Activated CD4-positive, alpha-beta T cell treated with anti-CD3 and anti-CD28 coated beads, Interleukin-2, amount 50 U/mL, for 24 hours (primary cell): ENCODE results near the gene MTCL1.

Experiments used
- DNase-seq, 2 donors: peaks; one replicate each; pipeline ENCODE4 v3.0.0-alpha.2; 2020; ENCODE audit warnings: low read depth in 1 of 2, low spot score in 1 of 2

The MTCL1 gene

DNA sequence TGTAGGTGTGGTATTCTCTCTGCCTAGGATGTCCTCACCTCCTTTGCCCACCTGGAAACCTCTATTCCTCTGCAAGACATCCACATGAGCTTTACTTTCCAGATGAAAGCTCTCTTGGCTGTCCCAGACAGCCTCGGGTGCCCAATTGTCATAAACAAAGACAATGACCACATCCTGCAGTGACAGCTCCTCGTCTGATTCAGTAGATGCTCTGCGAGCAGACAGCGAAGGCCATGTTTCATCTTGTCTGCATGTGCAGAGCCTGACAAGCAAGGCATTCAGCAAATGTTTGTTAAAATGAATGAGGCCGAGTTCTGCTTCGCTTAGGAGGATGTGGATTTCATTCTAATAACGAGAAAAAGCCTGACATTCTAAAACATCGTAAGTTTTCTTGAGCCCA, 150.9 kb downstream of the MTCL1 start:
- DNase-seq, result no peak

DNA sequence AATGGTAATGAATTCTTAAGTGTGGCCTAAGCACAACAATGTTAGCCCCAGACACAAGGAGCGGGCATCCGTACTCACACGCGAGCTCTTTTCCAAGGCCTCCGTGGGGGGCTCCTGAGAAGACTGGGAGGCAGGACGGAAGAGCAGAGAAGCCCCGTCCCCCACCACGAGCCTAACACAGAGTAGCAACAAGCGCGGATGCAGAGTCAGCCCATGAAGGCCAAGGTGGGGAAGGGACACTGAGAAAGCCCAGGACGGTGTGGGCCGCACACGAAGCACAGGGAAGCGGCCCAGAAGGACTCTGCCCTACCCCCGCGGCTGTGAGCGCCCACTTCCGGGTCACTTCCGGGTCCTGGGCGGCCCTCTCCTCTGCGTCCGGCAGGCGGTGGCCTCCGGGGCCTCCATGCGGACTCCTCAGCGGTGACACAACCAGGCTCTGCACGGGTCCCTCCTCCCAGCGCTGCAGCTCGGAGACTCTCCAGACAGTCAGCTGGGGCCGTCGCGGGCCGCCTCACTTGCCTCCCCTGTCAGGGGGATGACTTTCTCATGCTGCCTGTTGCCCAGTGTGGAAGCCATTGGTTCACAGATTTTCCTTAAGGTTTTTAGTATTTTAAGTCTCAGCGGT, 151.5 kb downstream of the MTCL1 start:
- DNase-seq, result no peak

DNA sequence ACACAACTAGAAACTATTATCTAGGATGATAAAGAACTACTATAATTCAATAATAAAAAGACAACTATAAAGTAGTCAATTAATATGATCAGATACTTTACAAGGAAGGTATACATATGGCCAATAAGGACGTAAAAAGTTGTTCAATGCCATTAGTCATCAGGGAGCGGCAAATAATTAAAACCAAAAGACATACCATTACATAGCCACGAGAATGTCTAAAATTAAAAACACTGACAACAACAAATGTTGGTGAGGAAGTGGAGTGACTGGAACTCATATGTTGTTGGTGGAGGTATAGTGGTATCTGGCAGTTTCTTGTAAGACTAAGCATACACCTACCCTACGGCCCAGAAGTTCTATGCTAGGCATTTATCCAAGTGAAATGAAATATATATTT, 152.4 kb downstream of the MTCL1 start:
- DNase-seq, result no peak

DNA sequence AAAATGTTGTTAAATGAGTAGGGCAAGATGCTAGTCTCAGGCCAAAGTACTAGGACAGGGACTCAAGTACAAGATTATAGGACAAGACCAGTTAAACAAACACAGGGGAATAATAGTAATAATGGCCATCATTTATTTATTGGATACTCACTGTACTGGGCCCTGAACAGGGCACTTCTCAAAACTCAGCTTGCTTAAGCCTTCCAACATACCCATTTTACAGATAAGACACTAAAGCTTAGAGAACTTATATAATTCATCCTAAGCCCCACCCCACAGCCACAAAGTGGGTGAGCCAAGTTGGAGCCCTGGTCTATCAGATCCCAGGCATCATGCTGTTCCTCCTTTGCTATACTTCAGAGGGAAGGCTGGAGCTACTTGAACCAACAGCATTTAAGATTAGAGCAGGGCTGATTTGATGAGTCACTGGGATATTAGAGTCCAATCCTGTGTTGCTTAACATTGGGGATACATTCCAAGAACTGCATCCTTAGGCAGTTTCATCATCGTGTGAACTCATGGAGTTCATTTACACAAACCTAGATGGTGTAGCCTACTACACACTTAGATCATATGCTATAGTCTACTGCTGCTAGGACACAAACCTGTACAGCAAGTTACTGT, 153.6 kb downstream of the MTCL1 start:
- DNase-seq, result no peak

DNA sequence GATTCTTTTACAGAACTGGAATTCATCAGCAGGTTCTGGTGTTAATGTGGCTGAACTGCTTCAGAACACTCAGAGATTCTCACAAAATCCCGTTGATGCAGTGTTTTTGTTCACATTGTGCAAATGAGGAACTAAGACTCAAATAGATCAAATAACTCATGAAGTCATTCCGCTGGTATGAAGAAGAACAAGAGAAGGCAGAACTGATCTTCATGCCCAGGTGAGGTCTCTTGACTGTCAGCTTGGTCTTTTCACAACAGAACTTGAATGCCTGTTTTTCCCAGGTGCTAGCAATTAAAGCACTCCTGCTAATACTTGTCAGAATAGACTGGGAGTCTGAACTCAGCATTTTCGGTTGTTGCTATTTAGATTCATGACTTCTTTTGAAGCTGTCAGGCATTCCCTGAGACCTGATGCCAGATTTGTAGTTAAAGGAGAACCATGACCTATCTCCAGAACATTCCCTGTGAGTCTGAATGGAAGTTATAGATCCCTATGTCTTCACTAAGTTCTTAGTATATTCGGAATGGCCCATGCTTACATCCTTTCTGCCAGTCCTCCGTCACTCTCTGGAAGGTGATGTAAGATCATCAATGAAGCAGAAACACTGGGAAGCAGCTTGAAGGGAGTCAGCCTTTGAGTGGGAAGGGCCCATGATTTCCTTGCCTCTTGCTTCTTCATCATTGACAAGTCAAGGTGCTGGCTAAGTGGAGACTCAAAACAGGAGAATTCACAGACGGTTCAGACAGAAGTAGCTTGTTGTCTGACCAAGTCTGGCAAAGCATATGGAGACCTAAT, 155.7 kb downstream of the MTCL1 start:
- DNase-seq, result no peak

DNA sequence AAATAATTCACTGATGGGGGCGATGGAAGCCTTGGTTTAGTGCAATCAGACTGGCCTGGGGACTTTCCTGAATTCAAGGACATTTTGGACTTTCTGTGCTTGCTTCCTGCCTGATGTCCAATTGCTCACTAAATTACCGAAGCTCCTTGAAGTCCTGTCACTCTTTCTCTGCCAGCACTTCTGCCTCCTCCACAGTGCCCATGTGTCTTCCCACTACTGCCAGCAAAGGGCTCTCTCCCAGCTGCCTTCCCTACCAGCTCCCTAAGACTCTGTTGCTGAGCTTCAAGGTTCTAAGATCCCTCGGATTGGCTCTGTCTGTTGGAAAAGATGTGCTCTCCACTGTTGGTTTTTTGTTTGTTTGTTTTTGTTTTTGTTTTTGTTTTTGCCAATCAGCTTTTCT, 158.1 kb downstream of the MTCL1 start:
- DNase-seq, result no peak

DNA sequence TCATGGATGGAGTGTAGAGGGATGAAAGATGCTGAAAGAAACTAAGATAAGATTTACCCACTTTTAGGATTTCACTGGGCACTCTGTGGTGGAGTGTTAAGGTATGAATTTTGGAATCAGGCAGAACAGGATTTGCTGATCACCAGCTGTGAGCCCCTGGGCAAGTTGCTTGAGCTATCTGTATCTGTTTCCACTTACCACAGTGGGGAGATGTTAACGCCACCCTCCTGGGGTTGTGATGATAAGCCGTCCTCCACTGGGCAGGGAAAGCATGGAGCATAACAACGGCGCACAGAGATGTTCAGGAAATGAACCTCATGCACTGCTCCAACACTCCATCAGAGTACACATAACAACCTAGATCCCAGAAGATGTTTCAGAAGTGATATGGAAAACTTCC, 160.6 kb downstream of the MTCL1 start:
- no peak for DNase-seq

DNA sequence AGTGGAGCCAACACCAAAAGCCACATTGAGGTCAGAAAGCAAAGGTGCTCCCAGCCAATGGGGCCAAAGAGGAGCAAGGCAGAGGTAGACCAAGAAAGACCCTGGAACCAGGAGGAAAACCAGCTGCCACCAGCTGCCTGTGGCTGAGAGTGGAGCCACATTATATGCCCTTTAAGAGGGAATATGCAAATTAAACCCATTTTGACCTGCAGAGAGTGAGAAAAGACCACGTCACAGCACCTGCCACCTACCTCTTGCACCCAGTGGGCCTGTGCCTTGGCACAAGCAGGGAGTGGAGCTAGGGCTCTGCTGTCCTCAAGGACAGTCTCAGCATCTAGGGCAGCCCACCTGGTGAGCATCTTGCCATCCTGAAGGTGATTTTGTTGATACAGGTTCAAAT, 161.3 kb downstream of the MTCL1 start:
- no peak for DNase-seq

DNA sequence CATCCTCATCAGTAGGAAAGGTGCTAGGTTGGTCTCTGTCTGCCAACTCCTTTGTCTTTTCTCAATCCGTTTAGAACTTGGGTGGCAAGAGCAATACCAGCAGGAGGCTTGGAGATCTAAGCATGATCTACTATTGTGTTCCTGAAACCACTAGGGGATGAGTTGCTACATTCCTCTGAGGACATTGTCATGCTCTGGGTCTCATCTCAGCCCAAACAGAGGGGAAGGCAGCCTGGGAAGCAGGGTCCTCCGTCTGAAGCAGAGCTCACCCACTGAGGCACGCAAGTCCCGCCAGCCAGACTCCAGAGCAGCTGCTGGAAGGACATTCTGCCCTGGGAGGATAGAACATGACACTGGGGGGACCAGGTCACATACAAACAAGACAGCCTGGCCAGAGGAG, 162.9 kb downstream of the MTCL1 start:
- no peak for DNase-seq

DNA sequence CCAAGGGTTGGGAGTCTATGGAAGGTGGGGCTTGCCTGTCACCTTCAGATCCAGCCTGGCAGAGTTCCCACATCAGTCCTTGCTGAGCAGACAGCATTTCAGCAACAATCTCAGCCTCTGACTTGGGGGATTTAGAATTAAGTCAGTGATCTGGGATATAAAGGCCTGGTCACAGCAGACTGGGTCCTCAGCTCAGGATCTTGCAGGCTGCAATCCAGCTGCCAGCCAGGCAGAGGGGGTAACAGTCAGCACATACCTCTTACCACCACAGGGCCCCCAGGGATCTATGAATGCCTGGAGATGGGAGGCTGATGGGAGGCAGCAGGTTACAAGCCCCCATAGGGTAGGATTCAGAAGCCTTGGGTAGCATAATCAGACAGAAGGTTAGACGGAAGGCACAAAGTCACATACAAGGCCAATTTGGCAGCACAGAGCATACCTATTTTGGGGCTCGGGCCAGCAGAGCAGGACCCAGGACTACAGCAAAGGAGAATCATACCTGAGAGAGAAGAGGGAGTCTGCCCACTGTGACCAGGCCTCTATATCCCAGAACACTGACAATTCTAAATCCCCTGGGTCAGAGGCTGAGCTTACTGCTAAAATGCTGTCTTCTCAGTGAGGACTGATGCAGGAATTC, 163.5 kb downstream of the MTCL1 start:
- DNase-seq, result no peak

DNA sequence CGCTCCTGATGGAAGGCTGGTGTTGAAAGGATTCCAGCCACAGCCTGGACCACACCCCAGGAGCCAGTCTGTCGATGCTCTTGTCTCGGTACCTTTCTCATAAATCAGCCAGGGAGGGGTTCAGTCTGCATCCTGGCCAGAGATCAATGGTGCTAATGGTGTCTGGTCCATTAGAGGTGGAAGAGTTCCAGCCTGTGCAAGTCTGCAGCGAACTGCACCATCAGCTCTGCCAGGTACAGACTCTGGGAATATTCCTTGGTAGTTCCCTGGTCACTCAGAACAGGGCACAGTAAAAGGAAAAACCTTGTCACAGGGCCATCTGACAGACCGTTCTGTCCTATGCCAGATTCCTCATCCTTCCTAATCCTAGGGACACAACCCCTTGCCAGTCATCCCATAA, 164.3 kb downstream of the MTCL1 start:
- no peak for DNase-seq

DNA sequence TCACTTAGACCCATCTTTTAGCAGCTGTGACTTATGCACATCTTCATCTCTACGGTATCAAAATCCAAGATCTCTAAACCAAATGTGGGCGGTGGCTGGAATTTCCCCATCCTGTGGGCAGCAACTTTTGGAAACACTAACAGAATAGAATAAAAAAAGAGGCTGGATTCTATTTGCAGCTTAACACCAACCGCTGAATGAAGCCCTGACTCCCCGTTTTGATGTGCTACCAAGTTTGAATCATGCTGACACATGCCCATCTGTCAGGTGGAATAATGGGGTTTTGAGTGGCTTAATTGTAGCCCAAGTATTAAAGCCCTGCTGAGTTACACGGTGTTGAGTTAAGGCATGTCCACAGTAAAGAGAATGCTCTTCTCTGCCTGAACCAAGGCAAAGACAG, 165.2 kb downstream of the MTCL1 start:
- no peak for DNase-seq

DNA sequence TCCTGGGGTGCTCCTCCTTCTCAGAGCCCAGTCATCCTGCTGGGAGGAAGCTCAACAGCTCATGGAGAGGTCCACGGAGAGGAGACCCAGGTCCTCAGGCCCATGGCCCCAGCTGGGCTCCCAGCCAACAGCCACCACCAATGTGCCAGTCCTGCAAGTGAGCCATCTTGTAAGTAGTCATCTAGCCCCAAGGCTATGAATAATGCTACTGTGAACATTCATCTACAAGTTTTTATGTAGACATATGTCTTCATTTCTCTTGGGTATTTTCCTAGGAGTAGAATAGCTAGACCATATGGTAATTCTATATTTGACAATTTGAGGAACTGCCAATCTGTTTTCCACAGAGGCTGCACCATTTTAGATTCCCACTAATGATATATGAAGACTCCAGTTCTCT, 166.1 kb downstream of the MTCL1 start:
- DNase-seq, result no peak

DNA sequence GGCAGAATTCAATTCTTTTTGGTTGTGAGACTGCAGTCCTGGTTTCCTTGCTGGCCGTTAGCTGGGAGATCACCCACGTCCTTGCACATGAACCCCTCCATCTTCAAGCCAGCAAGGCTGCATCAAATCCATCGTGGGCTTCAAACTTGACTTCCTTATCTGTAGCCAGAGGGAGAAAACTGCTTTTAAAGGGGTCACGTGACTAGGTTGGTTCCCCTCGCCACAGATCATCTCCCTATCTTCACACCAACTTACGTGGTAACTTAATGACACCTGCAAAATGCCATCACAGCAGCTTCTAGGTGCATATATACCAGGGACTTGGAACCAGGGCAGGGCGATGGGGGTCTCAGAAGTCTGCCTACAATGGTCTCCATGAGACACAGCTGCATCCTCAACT, 169.5 kb downstream of the MTCL1 start:
- DNase-seq, result no peak

DNA sequence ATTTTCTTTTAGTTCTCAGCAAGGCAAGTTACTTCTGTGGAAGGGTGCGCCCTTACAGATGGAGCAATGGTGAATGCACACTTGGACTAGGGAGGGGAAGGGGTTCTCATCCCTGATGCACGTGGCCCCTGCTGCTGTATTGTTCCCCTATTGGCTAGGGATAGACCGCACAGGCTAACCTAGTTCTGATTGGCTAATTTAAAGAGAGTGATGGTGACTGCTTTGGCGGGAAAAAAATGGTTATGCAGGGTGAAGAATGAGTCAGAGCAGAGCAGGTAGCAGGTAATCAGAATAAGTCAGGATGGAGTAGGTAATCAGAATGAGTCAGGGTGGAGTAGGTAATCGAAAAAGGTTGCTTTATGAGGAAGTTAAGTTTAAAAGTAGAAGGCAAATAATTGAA, 171.5 kb downstream of the MTCL1 start:
- DNase-seq, result no peak

DNA sequence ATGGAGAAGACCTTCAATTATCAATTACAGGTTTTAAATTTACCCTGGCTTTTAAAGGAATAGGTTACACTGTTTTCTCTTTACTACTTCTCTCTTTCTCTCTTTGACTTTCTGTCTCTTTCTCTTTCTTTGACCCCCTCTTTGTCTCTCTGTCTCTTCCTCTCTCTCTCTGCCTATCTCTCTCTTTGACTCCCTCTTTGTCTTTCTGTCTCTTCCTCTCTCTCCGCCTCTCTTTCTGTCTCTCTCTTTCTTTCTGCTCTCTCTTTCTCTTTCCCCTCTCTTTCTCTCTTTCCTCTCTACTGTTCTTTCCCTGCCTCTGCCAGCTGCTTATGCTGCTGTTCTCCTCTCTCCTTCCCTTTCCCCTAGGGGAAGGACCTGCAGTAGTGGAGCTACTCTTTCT, 175.7 kb downstream of the MTCL1 start:
- no peak for DNase-seq
